WTC11 (cell line): Measurements from ENCODE around the gene TLE4. TPM values are rescaled to one million over a fixed set of nuclear protein-coding genes. Genes with fewer than 3 reads are reported as not detected.

Experiments used
- ATAC-seq: fragments of 200-7000 bp; cut with Tn5 transposase; 2 replicates; pipeline ENCODE4 v1.10.0; 2021; ENCODE audit warnings: mild to moderate bottlenecking, moderate library complexity
- CTCF ChIA-PET: fragments of 300-600 bp; sonication (Branson Sonifier 250); formaldehyde crosslinking; loops from one replicate; lab custom pipeline; 2021; ENCODE audit warnings: antibody characterized with exemption; lab: Charles Lee
- POLR2A ChIA-PET: fragments of 350-600 bp; sonication (Branson Sonifier 250); formaldehyde crosslinking; loops from one replicate; lab custom pipeline; 2021; ENCODE audit warnings: antibody characterized with exemption; lab: Charles Lee
- DNase-seq: peaks from one replicate; pipeline ENCODE4 v3.0.0; 2021; ENCODE audit warnings: low spot score
- H3K27ac Mint-ChIP-seq: 2 replicates; pipeline ENCODE4 v1.8.0; 2021; ENCODE audit warnings: mixed read lengths
- H3K27me3 Mint-ChIP-seq: 2 replicates; pipeline ENCODE4 v1.8.0; 2021; ENCODE audit warnings: low read depth, mild to moderate bottlenecking, moderate library complexity, mixed read lengths
- H3K36me3 Mint-ChIP-seq: 2 replicates; pipeline ENCODE4 v1.8.0; 2021; ENCODE audit warnings: mixed read lengths
- H3K4me1 Mint-ChIP-seq: 2 replicates; pipeline ENCODE4 v1.8.0; 2022; ENCODE audit warnings: mixed read lengths
- H3K4me3 Mint-ChIP-seq: 2 replicates; pipeline ENCODE4 v1.8.0; 2021; ENCODE audit warnings: mild to moderate bottlenecking, moderate library complexity, mixed read lengths
- H3K9me3 Mint-ChIP-seq: 2 replicates; pipeline ENCODE4 v1.8.0; 2021; ENCODE audit warnings: mixed read lengths
- E2F4 ChIP-seq: sonication (generic); formaldehyde crosslinking; IDR thresholded peaks from 2 replicates; pipeline ENCODE4 v1.8.1; 2022; ENCODE audit warnings: low read depth, mild to moderate bottlenecking, moderate library complexity, missing genetic modification reagents, borderline replicate concordance
- ESRRA ChIP-seq: sonication (generic); formaldehyde crosslinking; IDR thresholded peaks from 2 replicates; pipeline ENCODE4 v1.8.1; 2022; ENCODE audit warnings: mild to moderate bottlenecking, missing genetic modification reagents, borderline replicate concordance
- IRF2 ChIP-seq: sonication (generic); formaldehyde crosslinking; IDR thresholded peaks from 2 replicates; pipeline ENCODE4 v1.8.0; 2022; ENCODE audit warnings: low read depth, missing genetic modification reagents, borderline replicate concordance
- JAZF1 ChIP-seq: fragments of 250-450 bp; sonication (Bioruptor Pico); IDR thresholded peaks from 2 replicates; pipeline ENCODE4 v1.9.0; 2021; ENCODE audit warnings: moderate library complexity, mild to moderate bottlenecking, inconsistent platforms
- KAT7 ChIP-seq: sonication (generic); formaldehyde crosslinking; IDR thresholded peaks from 2 replicates; pipeline ENCODE4 v1.8.1; 2023; ENCODE audit warnings: missing genetic modification reagents, mild to moderate bottlenecking, borderline replicate concordance
- MAX ChIP-seq: sonication (generic); formaldehyde crosslinking; IDR thresholded peaks from 2 replicates; pipeline ENCODE4 v1.8.0; 2022; ENCODE audit warnings: mild to moderate bottlenecking, missing genetic modification reagents
- NR3C1 ChIP-seq: sonication (generic); formaldehyde crosslinking; conservative IDR thresholded peaks from 2 replicates; pipeline ENCODE4 v1.8.1; 2023; ENCODE audit warnings: low read depth, mild to moderate bottlenecking, missing genetic modification reagents
- OVOL2 ChIP-seq: fragments of 250-450 bp; sonication (Bioruptor Pico); IDR thresholded peaks from 2 replicates; pipeline ENCODE4 v1.9.0; 2021; ENCODE audit warnings: mild to moderate bottlenecking, borderline replicate concordance
- STAT6 ChIP-seq: sonication (generic); formaldehyde crosslinking; conservative IDR thresholded peaks from 2 replicates; pipeline ENCODE4 v1.8.1; 2023; ENCODE audit warnings: mild to moderate bottlenecking, low read depth, missing genetic modification reagents, moderate library complexity
- TCF7 ChIP-seq: sonication (generic); formaldehyde crosslinking; IDR thresholded peaks from 2 replicates; pipeline ENCODE4 v1.8.0; 2022; ENCODE audit warnings: mild to moderate bottlenecking, low read depth, missing genetic modification reagents, moderate library complexity
- TEAD4 ChIP-seq: sonication (generic); formaldehyde crosslinking; IDR thresholded peaks from 2 replicates; pipeline ENCODE4 v1.8.0; 2022; ENCODE audit warnings: mild to moderate bottlenecking, missing genetic modification reagents
- USF1 ChIP-seq: sonication (generic); formaldehyde crosslinking; IDR thresholded peaks from 2 replicates; pipeline ENCODE4 v1.8.0; 2022; ENCODE audit warnings: mild to moderate bottlenecking, missing genetic modification reagents
- ZBTB21 ChIP-seq: sonication (generic); formaldehyde crosslinking; IDR thresholded peaks from 2 replicates; pipeline ENCODE4 v1.8.1; 2023; ENCODE audit warnings: mild to moderate bottlenecking, missing genetic modification reagents, borderline replicate concordance
- ZBTB43 ChIP-seq: sonication (generic); formaldehyde crosslinking; IDR thresholded peaks from 2 replicates; pipeline ENCODE4 v1.8.1; 2023; ENCODE audit warnings: mild to moderate bottlenecking, missing genetic modification reagents
- ZNF121 ChIP-seq: sonication (generic); formaldehyde crosslinking; IDR thresholded peaks from 2 replicates; pipeline ENCODE4 v1.8.0; 2023; ENCODE audit warnings: missing genetic modification reagents
- ZNF138 ChIP-seq: sonication (generic); formaldehyde crosslinking; conservative IDR thresholded peaks from 2 replicates; pipeline ENCODE4 v1.8.1; 2022; ENCODE audit warnings: mild to moderate bottlenecking, moderate library complexity, missing genetic modification reagents
- ZNF423 ChIP-seq: fragments of 250-450 bp; sonication (Bioruptor Pico); IDR thresholded peaks from 2 replicates; pipeline ENCODE4 v2.1.2; 2022; ENCODE audit warnings: mild to moderate bottlenecking, moderate library complexity
- ZNF671 ChIP-seq: fragments of 250-450 bp; sonication (Bioruptor Pico); IDR thresholded peaks from 2 replicates; pipeline ENCODE4 v1.8.0; 2021; ENCODE audit warnings: mild to moderate bottlenecking
- total RNA-seq: library from RNA; stranded (reverse); gene quantifications from 3 replicates; pipeline ENCODE4 v1.2.3, GENCODE V29; 2021
- TF ChIP-seq, protein P1 (sequence below): sonication (generic); formaldehyde crosslinking; IDR thresholded peaks from 2 replicates; pipeline ENCODE4 v1.8.0; 2022; ENCODE audit warnings: mild to moderate bottlenecking, missing genetic modification reagents
- TF ChIP-seq, protein P2 (sequence below): sonication (generic); formaldehyde crosslinking; IDR thresholded peaks from 2 replicates; pipeline ENCODE4 v1.8.1; 2022; ENCODE audit warnings: mild to moderate bottlenecking, missing genetic modification reagents, moderate library complexity, borderline replicate concordance

Gene TLE4
- total RNA-seq, 1 experiment from 2014 or later: 48.1 TPM

GRCh38 chr9:79581794-79582193 lies 10.0 kb downstream of the TLE4 start:
- TF ChIP-seq ZNF121 (CRISPR knock-in tag) (no peak), OVOL2 (CRISPR knock-in tag) (no peak), STAT6 (CRISPR knock-in tag) (no peak), ZNF671 (CRISPR knock-in tag) (no peak), ZBTB43 (no peak), TCF7 (no peak), MAX (no peak), KAT7 (CRISPR knock-in tag) (no peak), ZNF138 (no peak), USF1 (CRISPR knock-in tag) (no peak), TEAD4 (CRISPR knock-in tag) (no peak), IRF2 (CRISPR knock-in tag) (no peak), ZNF423 (CRISPR knock-in tag) (no peak), E2F4 (CRISPR knock-in tag) (no peak)
- TF ChIP-seq, protein P1, sequence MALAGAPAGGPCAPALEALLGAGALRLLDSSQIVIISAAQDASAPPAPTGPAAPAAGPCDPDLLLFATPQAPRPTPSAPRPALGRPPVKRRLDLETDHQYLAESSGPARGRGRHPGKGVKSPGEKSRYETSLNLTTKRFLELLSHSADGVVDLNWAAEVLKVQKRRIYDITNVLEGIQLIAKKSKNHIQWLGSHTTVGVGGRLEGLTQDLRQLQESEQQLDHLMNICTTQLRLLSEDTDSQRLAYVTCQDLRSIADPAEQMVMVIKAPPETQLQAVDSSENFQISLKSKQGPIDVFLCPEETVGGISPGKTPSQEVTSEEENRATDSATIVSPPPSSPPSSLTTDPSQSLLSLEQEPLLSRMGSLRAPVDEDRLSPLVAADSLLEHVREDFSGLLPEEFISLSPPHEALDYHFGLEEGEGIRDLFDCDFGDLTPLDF (CRISPR knock-in tag): no peak
- TF ChIP-seq, protein P2, sequence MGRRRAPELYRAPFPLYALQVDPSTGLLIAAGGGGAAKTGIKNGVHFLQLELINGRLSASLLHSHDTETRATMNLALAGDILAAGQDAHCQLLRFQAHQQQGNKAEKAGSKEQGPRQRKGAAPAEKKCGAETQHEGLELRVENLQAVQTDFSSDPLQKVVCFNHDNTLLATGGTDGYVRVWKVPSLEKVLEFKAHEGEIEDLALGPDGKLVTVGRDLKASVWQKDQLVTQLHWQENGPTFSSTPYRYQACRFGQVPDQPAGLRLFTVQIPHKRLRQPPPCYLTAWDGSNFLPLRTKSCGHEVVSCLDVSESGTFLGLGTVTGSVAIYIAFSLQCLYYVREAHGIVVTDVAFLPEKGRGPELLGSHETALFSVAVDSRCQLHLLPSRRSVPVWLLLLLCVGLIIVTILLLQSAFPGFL: no peak
- DNase-seq (no peak), ATAC-seq (peak; percentile 60)
- CTCF ChIA-PET: interaction anchor here (1.1 kb wide), 2 partner anchors 51 to 150 kb away, joined by 3 to 4 read pairs; no protein-coding TSS in a partner anchor
- Mint-ChIP-seq H3K27ac (peak overlapping the region; percentile 32; the same call in 1 of the 2 replicates), H3K4me3 (no peak overlapping the region), H3K27me3 (no peaks in the 10 kb centered on the region), H3K4me1 (peaks cover 59% of the 10 kb centered on the region), H3K36me3 (peaks cover 17% of the 10 kb centered on the region), H3K9me3 (no peaks in the 10 kb centered on the region)
- POLR2A ChIA-PET: interaction anchor here (0.7 to 0.8 kb wide), 2 partner anchors 10 to 1595 kb away, joined by 3 to 9 read pairs; partner anchors contain the start of gene TLE4

DNA sequence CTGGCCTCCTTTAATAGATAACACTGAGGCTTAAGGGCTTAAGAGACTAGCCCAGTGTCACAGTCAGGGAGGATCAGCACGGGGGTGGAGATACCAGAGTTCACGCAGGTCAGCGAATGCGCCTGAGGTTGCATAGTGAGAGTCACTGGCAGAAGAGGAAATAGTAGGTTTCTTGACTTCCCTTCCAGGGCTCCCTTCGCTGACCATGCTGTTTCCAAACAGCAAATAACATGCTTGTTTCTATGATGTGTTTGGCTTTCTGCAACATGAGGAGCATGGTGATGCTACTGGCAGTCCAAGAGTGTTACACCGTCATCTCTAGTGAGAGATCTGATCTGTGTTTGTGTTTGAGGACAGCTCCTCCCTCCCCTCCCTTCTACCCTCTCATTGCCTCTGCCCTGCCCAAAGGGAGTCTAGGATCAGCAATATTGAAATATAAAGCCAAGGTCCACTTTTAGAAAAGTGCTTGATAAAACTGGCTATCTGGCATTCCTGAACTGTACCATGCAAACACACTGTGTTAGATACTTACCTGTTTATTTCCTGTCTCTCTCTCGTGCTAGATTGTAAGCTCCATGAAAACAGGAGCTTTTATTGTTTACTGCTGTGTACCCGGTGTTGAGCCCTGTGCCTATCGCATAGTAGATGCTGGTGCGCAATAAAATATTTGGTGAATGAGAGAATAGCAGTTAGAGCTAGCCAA lies 12.3 kb downstream of the TLE4 start:
- no peaks in the 10 kb centered on the region for H3K9me3 Mint-ChIP-seq
- DNase-seq (no peak), ATAC-seq (peak; percentile 73)
- no peak overlapping the region for H3K27ac Mint-ChIP-seq
- no peaks in the 10 kb centered on the region for H3K27me3 Mint-ChIP-seq
- CTCF ChIA-PET: no interaction called here
- POLR2A ChIA-PET: interaction anchor here (2.0 kb wide), 1 partner anchor 12 kb away, joined by 10 read pairs; the partner anchor contains the start of gene TLE4
- H3K36me3 Mint-ChIP-seq: peaks cover 11% of the 10 kb centered on the region
- no peak overlapping the region for H3K4me3 Mint-ChIP-seq
- H3K4me1 Mint-ChIP-seq: peaks cover 46% of the 10 kb centered on the region
- TF ChIP-seq JAZF1 (CRISPR knock-in tag) (no peak), ZBTB21 (no peak), NR3C1 (CRISPR knock-in tag) (no peak), USF1 (CRISPR knock-in tag) (no peak), ESRRA (CRISPR knock-in tag) (no peak), ZNF121 (CRISPR knock-in tag) (no peak)
